HepG2 (cell line): ENCODE data around the gene PRKN. TPM values are rescaled to one million over a fixed set of nuclear protein-coding genes. Genes with fewer than 3 reads are reported as not detected.

ENCODE experiments used
- CC2D1A ChIP-seq: sonication (generic); formaldehyde crosslinking; IDR thresholded peaks from 2 replicates; pipeline ENCODE4 v1.8.1; 2023; ENCODE audit warnings: mild to moderate bottlenecking, missing genetic modification reagents
- CERS6 ChIP-seq: sonication (generic); formaldehyde crosslinking; IDR thresholded peaks from 2 replicates; pipeline ENCODE4 v1.5.0; 2020; ENCODE audit warnings: missing genetic modification reagents
- ISX ChIP-seq: sonication (generic); formaldehyde crosslinking; conservative IDR thresholded peaks from 2 replicates; pipeline ENCODE4 v1.5.0; 2020; ENCODE audit warnings: missing genetic modification reagents
- RARA ChIP-seq: IDR thresholded peaks from 2 replicates; pipeline ENCODE4 v1.6.1; 2016; ENCODE audit warnings: missing genetic modification reagents, missing compliant biosample characterization
- TAF15 ChIP-seq: fragments of 200-400 bp; formaldehyde crosslinking; IDR thresholded peaks from one replicate; pipeline ENCODE4 v1.6.1; 2018; ENCODE audit warnings: mild to moderate bottlenecking, low read depth, low read length; ENCODE audit not compliant: poor library complexity, severe bottlenecking
- ZBTB26 ChIP-seq: IDR thresholded peaks from 2 replicates; pipeline ENCODE4 v1.6.1; 2016; ENCODE audit warnings: missing compliant biosample characterization, missing genetic modification reagents, borderline replicate concordance
- ZBTB40 ChIP-seq, 2 experiments: fragments of 450-650 bp in 1 of 2; sonication (generic) in 1 of 2; formaldehyde crosslinking in 1 of 2; IDR thresholded peaks; 2 replicates each; pipeline versions ENCODE4 v1.6.1 to v1.8.0; 2016 to 2022; ENCODE audit warnings: antibody characterized with exemption in 1 of 2, mild to moderate bottlenecking in 1 of 2, missing genetic modification reagents in 1 of 2
- ZMAT3 ChIP-seq: sonication (generic); formaldehyde crosslinking; conservative IDR thresholded peaks from 2 replicates; pipeline ENCODE4 v1.7.0; 2021; ENCODE audit warnings: missing genetic modification reagents
- ZNF138 ChIP-seq: sonication (generic); formaldehyde crosslinking; IDR thresholded peaks from 2 replicates; pipeline ENCODE4 v1.5.0; 2020; ENCODE audit warnings: mild to moderate bottlenecking, low read depth, missing genetic modification reagents
- ZNF674 ChIP-seq: sonication (generic); formaldehyde crosslinking; IDR thresholded peaks from 2 replicates; pipeline ENCODE4 v1.5.0; 2020; ENCODE audit warnings: low read depth, mild to moderate bottlenecking, missing genetic modification reagents
- polyA plus RNA-seq, 8 experiments: library from polyadenylated mRNA; depleted of rRNA in 3 of 8; stranded (reverse) in 7 of 8; unstranded in 1 of 8; fragments of >200 nt; fragmentation: Illumina TruSeq in 4 of 8; extraction: Trizol in 4 of 8; gene quantifications; 2 replicates each; pipeline versions ENCODE4 v1.2.1 to v1.2.3, GENCODE V29; 2011 to 2016; ENCODE audit warnings: low read depth in 4 of 8, missing spikeins in 1 of 8, mixed read lengths in 1 of 8; ENCODE audit not compliant: insufficient read depth in 1 of 8
- total RNA-seq, 5 experiments: library from RNA; depleted of rRNA; stranded (reverse); fragments of >200 nt; fragmentation: Illumina TruSeq; extraction: Trizol; gene quantifications; 2 replicates each; pipeline ENCODE4 v1.2.3, GENCODE V29; 2016; ENCODE audit warnings: low read depth in 1 of 5
- TF ChIP-seq, protein P1 (sequence below): sonication (generic); formaldehyde crosslinking; IDR thresholded peaks from 2 replicates; pipeline ENCODE4 v1.4.0; 2020; ENCODE audit warnings: missing genetic modification reagents, borderline replicate concordance

Gene PRKN
- total and polyA plus RNA-seq, 2 of the 13 experiments (the other 11 are each of a cell fraction or from before 2014, with no cell fraction given) = 0.31 to 0.44 TPM

DNA sequence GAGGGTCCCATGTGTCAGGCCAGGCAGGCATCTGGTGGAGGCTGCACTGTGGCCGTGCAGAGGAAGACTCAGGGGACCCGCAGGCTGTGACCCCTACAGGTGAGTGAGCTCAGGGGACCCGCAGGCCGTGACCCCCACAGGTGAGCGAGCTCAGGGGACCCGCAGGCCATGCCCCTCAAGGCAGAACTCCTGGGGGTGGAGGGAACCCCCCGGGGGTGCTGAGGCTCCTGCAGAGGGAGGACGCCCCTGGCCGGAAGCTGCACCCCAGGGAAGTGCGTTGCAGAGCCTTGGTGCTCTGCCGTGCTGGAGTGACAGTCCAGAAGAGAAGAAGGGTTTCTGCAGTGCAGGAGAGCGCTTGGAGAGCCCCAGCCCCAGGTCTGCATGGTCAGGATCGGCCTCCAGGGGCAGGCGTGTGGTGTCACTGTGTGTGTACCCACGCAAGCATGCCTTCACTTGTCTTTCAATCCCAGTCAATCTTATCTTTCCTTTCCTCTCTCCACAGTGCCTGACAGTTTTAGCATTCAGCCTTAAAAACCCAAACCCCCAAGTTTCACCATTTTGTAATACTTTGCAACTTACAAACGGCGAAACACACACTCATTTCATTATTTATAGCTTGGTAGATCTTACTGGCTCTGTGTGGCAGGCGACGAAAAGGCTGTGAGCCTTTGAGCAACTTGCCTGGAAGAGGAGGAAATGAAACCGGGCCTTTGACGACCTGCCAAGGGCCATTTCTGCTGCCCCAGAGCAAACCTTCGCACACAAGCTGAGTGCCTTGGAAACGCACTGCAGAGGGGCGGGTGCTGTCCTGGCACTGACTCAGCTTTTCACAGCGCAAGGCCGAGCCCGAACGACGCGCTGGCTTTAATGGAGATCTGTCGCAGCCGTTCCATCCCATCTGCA, 1352.3 kb downstream of the PRKN start (continued):
- TF ChIP-seq ZBTB40 (IDR thresholded peaks at IDR 0.05) (no peak), ZBTB40 (CRISPR knock-in tag; IDR thresholded peaks at IDR 0.05) (no peak), RARA (no peak), ISX (CRISPR knock-in tag) (no peak), ZMAT3 (CRISPR knock-in tag) (no peak), ZNF674 (CRISPR knock-in tag) (no peak), CC2D1A (CRISPR knock-in tag) (no peak), ZBTB26 (no peak), TAF15 (no peak), CERS6 (CRISPR knock-in tag) (no peak), ZNF138 (CRISPR knock-in tag) (no peak)
- TF ChIP-seq, protein P1, sequence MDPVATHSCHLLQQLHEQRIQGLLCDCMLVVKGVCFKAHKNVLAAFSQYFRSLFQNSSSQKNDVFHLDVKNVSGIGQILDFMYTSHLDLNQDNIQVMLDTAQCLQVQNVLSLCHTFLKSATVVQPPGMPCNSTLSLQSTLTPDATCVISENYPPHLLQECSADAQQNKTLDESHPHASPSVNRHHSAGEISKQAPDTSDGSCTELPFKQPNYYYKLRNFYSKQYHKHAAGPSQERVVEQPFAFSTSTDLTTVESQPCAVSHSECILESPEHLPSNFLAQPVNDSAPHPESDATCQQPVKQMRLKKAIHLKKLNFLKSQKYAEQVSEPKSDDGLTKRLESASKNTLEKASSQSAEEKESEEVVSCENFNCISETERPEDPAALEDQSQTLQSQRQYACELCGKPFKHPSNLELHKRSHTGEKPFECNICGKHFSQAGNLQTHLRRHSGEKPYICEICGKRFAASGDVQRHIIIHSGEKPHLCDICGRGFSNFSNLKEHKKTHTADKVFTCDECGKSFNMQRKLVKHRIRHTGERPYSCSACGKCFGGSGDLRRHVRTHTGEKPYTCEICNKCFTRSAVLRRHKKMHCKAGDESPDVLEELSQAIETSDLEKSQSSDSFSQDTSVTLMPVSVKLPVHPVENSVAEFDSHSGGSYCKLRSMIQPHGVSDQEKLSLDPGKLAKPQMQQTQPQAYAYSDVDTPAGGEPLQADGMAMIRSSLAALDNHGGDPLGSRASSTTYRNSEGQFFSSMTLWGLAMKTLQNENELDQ (CRISPR knock-in tag) = no peak
